PC-9 (cell line): ENCODE data around the gene CDH13.

Experiments used
- CTCF ChIP-seq: fragments of 200-600 bp; sonication (generic); conservative IDR thresholded peaks from 2 replicates; pipeline ENCODE4 v1.6.1; 2017; ENCODE audit warnings: mixed run types, antibody characterized with exemption, mild to moderate bottlenecking, moderate library complexity
- EZH2 ChIP-seq: fragments of 200-600 bp; sonication (generic); IDR thresholded peaks from 2 replicates; pipeline ENCODE4 v1.8.0; 2017; ENCODE audit warnings: antibody characterized with exemption, low read depth

DNA sequence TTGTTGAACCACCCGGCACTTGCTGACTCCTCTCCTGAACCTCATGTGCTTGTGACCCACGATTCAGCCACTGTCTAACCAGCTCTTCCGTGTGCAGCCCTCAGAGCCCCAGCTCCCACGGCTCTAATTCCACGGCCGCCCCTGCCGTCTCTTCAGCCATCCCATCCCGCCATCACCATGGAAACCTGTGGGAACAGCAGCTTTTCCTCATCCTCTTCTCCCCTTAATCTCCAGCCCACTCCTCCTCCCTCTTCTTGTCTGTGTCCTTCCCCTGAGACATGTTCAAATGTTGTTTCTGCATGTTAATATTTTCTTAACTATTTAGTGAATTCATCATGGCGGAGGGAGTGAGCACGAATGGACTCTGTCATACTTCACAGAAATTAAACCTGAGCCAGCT, 285.2 kb downstream of the CDH13 start:
- TF ChIP-seq CTCF (no peak), EZH2 (no peak)
